Tibial nerve (tissue), 4 donors: Measurements from ENCODE around the gene ALAS1. TPM values are rescaled to one million over a fixed set of nuclear protein-coding genes. Genes with fewer than 3 reads are reported as not detected.

Experiments
- DNase-seq, 2 donors: peaks; one replicate each; pipeline ENCODE4 v3.0.0-alpha.2; 2019; ENCODE audit warnings: low spot score in 2 of 2
- H3K27ac ChIP-seq, 4 donors: fragments of 200-600 bp; sonication (generic) in 3 of 4; one replicate each; pipeline ENCODE4 v1.5.1; 2017 to 2019; ENCODE audit warnings: mild to moderate bottlenecking in 1 of 4
- H3K27me3 ChIP-seq, 2 donors: fragments of 200-600 bp; sonication (generic) in 1 of 2; one replicate each; pipeline versions ENCODE4 v1.5.1 to v1.6.0; 2017 to 2019
- H3K36me3 ChIP-seq, 3 donors: fragments of 200-600 bp; sonication (generic); one replicate each; pipeline ENCODE4 v1.5.1; 2018 to 2019
- H3K4me1 ChIP-seq, 4 donors: fragments of 200-600 bp; sonication (generic) in 3 of 4; one replicate each; pipeline ENCODE4 v1.5.1; 2017 to 2019
- H3K4me3 ChIP-seq, 4 donors: fragments of 200-600 bp; sonication (generic) in 3 of 4; one replicate each; pipeline ENCODE4 v1.5.1; 2017 to 2019; ENCODE audit warnings: mild to moderate bottlenecking in 1 of 4, moderate library complexity in 1 of 4
- H3K9me3 ChIP-seq, 4 donors: fragments of 200-600 bp; sonication (generic) in 3 of 4; one replicate each; pipeline ENCODE4 v1.5.1; 2017 to 2019
- CTCF ChIP-seq, 5 experiments: fragments of 200-600 bp in 3 of 5; fragments of 450-650 bp in 2 of 5; sonication (generic) in 3 of 5; IDR thresholded peaks; one replicate each; pipeline ENCODE4 v1.5.1; 2016 to 2019; ENCODE audit warnings: antibody characterized with exemption in 5 of 5, mild to moderate bottlenecking in 3 of 5, moderate library complexity in 2 of 5
- EP300 ChIP-seq, 2 donors: sonication (generic); formaldehyde crosslinking; IDR thresholded peaks; one replicate each; pipeline ENCODE4 v1.6.1; 2017; ENCODE audit warnings: antibody characterized with exemption in 2 of 2, mild to moderate bottlenecking in 1 of 2
- POLR2A ChIP-seq, 2 donors: fragments of 450-650 bp; IDR thresholded peaks; one replicate each; pipeline ENCODE4 v1.6.1; 2017; ENCODE audit warnings: antibody characterized with exemption in 2 of 2, mild to moderate bottlenecking in 2 of 2, moderate library complexity in 2 of 2
- WGBS, 2 donors: methylation state at CpG; one replicate each; pipeline ENCODE4 v1.1.5; 2018; 5-methylcytosine and 5-hydroxymethylcytosine counted together
- total RNA-seq, 4 donors: library from RNA; depleted of rRNA; stranded (reverse); fragments of >200 nt; gene quantifications; one replicate each; pipeline ENCODE4 v1.1.0, GENCODE V29; 2016

The ALAS1 gene
- total RNA-seq, 4 donors from 2014 or later: 26.1 to 37.1 (median 32.0) TPM

DNA sequence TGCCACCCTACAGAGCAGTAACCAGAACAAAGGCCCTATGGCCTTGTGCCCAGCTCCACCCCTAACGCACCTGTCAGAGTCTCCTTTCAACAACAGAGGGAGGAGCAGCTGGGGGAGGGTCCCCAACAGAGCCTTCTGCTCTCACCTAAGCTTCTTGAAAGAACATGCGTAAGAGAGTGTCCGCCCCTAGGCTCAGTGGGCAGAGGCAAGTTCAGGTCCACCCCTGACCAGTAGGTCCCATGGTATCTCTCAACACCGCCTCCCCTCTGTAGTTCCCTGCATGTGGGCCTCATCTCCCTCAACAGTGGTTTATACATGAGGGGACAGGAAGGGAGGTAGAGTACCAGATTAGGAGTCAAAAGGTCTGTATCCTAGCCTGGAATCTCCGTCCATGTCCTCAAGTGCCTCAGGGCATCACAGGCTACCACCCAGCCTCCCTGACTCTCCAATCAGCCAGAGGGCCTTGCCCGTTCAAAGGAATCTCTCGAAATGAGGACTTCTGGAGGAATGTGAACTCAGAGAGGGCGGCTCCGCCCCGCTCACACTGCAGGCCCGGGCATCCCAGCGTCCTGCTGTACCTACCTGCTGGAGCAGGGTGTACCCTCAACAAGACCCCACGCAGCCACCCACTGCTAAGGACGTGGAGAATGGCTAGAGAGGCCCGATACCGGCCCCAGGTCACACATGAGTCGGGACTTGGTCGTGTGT lies 44.4 kb upstream of the ALAS1 start:
- no peaks in the 10 kb centered on the region for H3K36me3 ChIP-seq
- H3K9me3 ChIP-seq: no peaks in the 10 kb centered on the region
- DNase-seq: no peak
- no peaks in the 10 kb centered on the region for H3K27me3 ChIP-seq
- 9 to 20% methylated on average over 7 to 15 of the region's 18 CpGs for WGBS, 2 donors
- peaks cover 0 to 15% (median 10%) of the 10 kb centered on the region in 4 donors for H3K4me1 ChIP-seq
- H3K4me3 ChIP-seq: peak overlapping the region; percentile 49 to 94 (median 80)
- peak overlapping the region in 3 of 4 donors; percentile 87 to 95 (median 88) for H3K27ac ChIP-seq
- TF ChIP-seq POLR2A (IDR thresholded peaks at IDR 0.05): peak in 1 of 2 donors; percentile 4
- TF ChIP-seq EP300 (IDR thresholded peaks at IDR 0.05): no peak

DNA sequence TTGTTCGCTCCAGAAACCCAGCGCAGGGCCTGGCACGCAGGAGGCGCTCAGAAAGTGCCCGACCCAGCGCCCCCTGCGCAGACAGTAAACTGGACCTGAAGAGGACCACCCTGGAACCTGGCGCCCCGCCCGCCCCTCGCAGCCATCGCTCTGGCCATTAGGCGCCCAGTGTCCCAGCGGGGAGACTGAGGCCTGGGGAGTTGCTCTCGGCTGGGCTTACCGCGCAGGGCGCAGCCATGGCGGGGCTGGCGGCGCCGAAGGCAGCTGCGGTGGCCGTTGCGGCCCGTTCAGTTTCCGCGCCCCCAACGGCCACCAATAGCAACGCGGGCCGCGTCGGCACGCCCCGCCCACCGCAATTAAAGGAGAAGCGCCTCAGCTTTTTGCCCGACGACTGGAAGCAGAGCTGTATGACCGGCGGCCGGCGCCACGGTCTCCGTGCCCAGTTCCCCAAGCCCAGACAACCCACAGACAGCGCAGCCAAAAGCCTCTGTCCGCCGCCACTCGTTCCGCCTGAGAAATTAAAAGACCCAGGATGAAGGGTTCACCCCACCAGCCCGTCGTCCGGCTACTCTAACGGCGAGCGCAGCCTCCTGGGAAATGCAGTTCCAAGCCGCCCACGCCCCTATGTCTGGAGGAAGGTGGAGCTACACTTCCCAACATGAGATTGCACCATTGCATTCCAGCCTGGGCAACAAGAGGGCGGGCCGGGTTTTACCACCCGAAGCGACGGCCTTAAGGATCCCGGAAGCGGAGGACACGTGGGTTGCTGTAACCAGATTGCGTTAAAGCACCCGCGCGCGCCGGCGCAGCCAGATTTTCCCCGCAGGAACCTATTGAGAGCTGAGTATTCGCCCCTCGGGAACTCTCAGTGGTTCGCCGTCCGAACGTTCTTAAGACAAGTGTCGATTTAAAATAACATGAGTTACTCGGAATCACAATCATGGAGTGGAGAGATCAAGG lies 43.5 kb upstream of the ALAS1 start, which contains the start of gene POC1A:
Gene POC1A (minus strand): TSS at position 289 of the 960 bp plus-strand sequence. CDS start 51 bp downstream, at position 238.
- peak; percentile 94 to 96 for DNase-seq
- H3K27me3 ChIP-seq: no peaks in the 10 kb centered on the region
- peak within 1 kb of the TSS; percentile 73 to 95 (median 88) for H3K27ac ChIP-seq
- TF ChIP-seq POLR2A (IDR thresholded peaks at IDR 0.05) (peak; percentile 40 to 60), CTCF (IDR thresholded peaks at IDR 0.05) (peak; percentile 5 to 75 (median 19)), EP300 (IDR thresholded peaks at IDR 0.05) (peak; percentile 84 to 96)
- 0 to 1% methylated on average over 26 to 45 of the region's 83 CpGs for WGBS, 2 donors
- peaks cover 0 to 15% (median 10%) of the 10 kb centered on the region in 4 donors for H3K4me1 ChIP-seq
- H3K9me3 ChIP-seq: no peaks in the 10 kb centered on the region
- H3K4me3 ChIP-seq: peak within 1 kb of the TSS; percentile 49 to 94 (median 80)
- H3K36me3 ChIP-seq: no peaks in the 10 kb centered on the region

DNA sequence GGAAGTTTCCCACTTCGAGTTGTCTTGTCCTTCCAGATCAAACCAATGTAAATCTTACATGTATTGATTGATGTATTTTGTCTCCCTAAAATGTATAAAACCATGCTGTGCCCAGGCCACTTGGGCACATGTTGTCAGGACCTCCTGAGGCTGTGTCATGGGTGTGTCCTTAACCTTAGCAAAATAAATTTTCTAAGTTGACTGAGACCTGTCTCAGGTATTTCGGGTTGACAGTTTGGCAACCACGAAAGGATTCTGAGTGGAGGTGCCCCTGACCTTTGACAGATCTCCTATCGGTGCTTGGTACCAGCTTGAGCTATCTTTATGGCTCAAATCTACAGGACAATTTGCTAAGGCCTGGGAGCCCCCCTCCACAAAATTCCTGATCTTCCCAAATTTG lies 42.0 kb upstream of the ALAS1 start:
- H3K4me1 ChIP-seq: peaks cover 0 to 15% (median 10%) of the 10 kb centered on the region in 4 donors
- no peak overlapping the region for H3K4me3 ChIP-seq
- 78 to 79% methylated on average over 4 of the region's 4 CpGs for WGBS, 2 donors
- H3K27ac ChIP-seq: no peak overlapping the region
- TF ChIP-seq EP300 (IDR thresholded peaks at IDR 0.05) (no peak), POLR2A (IDR thresholded peaks at IDR 0.05) (no peak), CTCF (IDR thresholded peaks at IDR 0.05) (no peak)
- H3K9me3 ChIP-seq: no peaks in the 10 kb centered on the region
- DNase-seq: no peak
- H3K27me3 ChIP-seq: no peaks in the 10 kb centered on the region
- no peaks in the 10 kb centered on the region for H3K36me3 ChIP-seq

DNA sequence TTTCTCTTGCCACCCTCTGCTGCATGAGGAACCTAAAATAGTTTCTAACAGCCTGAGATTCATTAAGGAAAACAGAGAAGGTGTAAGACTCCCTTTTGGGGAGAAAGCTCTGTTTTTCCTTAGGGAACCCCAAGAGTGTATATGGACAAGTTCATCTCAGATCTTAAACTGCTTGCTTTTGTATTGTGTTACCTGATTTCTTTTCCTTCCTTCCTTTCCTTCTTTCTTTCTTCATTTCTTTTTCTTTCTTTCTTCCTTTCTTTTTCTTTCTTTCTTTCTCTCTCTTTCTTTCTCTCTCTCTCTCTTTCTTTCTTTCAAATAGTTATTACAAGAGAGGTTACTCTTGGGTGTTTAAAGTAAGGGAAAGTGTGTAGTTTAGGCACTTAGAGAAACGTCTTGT lies 38.5 kb upstream of the ALAS1 start:
- no peak for TF ChIP-seq POLR2A (IDR thresholded peaks at IDR 0.05)
- TF ChIP-seq CTCF (IDR thresholded peaks at IDR 0.05): no peak
- no peak for TF ChIP-seq EP300 (IDR thresholded peaks at IDR 0.05)
- Histone ChIP-seq H3K9me3 (no peaks in the 10 kb centered on the region), H3K36me3 (no peaks in the 10 kb centered on the region), H3K4me1 (peaks cover 0 to 5% (median 0%) of the 10 kb centered on the region in 4 donors), H3K27ac (no peak overlapping the region), H3K4me3 (no peak overlapping the region), H3K27me3 (no peaks in the 10 kb centered on the region)
- 18 to 24% methylated on average over 1 of the region's 1 CpG for WGBS, 2 donors
- DNase-seq: no peak

DNA sequence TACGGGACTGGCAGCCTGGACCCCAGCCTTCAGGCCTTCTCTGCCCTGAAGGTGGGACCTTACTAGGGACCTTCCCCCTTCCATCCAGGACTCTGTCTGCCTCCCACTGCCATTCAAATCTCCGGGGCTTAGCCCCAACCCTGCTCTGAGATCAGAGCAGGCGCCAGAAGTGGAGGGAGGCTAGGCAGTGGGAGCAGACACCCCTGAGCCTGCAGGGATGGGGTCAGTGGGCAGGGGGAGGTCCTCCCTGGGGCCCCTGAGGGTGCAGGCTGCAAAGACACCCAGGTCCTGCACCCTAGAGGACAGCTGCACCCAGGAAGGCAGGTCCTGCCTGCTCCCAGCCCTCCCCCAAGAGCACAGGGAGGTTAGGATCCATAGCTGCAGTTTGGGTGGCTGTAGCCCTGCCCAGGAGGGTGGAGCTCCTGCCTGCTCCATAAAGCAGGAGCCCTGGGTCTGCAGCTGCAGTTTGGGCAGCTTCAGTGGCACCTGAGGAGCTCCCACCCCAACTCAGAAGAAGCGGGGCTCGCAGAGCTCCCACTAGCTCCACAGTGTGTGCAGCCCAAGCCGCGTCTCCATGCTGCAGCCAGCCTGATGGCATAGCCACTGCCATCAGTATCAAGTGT lies 35.6 kb upstream of the ALAS1 start:
- H3K9me3 ChIP-seq: no peaks in the 10 kb centered on the region
- 78% methylated on average over 6 to 7 of the region's 7 CpGs for WGBS, 2 donors
- no peak overlapping the region for H3K27ac ChIP-seq
- no peaks in the 10 kb centered on the region for H3K27me3 ChIP-seq
- H3K4me1 ChIP-seq: no peaks in the 10 kb centered on the region
- H3K4me3 ChIP-seq: no peak overlapping the region
- TF ChIP-seq POLR2A (IDR thresholded peaks at IDR 0.05) (no peak), EP300 (IDR thresholded peaks at IDR 0.05) (no peak), CTCF (IDR thresholded peaks at IDR 0.05) (no peak)
- no peaks in the 10 kb centered on the region for H3K36me3 ChIP-seq
- DNase-seq: no peak
